HG03060 (cell line): ENCODE measurements around the gene HSD17B12.
"Not testable (repeated sequence)": the region's sequence is repeated elsewhere in the genome, so short reads cannot be mapped to it uniquely, and the experiment has no call there.

Source experiments
- ATAC-seq: cut with Tn5 transposase; IDR thresholded peaks from one replicate; pipeline ENCODE4 v1.9.1; 2021; ENCODE audit warnings: low read depth, moderate number of reproducible peaks; ENCODE audit not compliant: unreplicated experiment

The HSD17B12 gene

DNA sequence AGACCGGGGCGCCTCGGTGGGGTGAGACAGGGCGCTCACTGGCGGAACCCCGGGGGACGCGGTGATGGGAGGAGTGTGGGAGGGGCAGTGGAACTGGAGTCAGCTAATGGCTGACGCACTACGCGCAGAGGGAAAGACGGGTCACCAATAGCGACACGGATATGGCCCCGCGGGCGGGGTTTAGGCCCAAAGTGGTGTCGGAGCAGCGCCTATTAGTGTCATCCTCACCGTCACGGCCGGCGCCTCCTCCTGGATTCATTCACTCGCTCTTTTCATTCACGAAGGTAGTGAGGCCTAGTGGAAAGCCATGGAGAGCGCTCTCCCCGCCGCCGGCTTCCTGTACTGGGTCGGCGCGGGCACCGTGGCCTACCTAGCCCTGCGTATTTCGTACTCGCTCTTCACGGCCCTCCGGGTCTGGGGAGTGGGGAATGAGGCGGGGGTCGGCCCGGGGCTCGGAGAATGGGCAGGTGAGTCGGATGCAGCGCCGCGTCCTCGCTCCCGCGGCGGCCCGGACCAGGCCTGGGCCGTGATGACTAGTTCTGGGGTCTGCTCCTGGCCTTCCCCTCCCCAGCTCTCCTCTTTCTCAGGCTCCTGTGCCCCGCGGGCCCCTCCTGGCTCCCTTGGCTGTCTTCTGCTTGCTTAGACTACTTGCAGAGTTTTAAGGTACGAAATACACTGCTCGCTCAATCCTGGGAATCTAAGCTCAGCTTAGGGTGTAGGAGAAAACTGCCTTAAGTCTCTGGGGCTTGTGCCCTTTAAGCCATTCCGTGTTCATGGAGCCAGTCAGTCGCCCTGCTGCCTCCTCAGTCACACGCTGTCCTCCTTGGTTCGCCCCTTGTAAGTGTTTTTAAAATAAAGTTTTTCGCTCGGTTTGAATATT is at the start of gene HSD17B12:
Gene HSD17B12, plus strand, starts transcription at position 218 of the 880 bp plus-strand sequence. Its CDS starts 90 bp downstream, at position 308.
- ATAC-seq, result peak; percentile 93

DNA sequence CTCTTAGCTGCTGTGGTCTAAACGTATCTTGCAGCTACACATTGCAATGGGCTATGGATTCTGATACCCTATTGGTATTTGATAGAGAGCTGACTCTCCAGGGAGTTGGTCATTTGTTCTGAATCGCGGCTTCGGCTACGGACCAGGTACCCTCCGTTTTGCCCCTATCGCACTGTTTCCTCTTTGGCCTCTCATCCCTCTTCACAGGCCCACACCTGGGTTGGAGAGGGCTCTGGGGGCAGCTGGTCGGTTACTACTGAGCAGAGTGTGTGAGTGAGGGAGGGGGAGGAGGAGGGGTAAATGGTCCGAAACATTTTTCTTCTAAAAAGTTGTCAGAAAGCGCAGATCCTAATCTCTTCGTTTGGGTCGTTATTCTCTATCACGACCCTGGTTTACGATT is 48.8 kb upstream of the HSD17B12 start:
- no peak for ATAC-seq

DNA sequence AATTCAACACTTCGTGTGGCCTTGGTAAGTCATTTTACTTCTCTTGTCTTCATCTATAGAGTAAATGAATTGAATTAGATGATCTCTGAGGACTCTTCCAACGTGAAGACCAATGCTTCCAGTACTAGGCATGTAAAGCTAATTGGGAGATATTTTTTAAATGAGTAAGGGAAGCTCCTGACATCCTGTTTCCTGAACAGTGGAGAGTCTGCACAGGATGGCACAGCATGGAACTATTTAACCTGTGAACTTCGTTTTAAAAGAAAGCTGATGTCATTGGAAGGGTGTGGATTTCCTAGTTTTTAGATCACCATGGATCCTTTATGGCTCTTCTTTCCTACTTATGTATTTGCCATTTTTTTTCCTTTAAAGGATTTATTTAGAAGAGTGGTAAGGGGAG is 48.4 kb upstream of the HSD17B12 start:
- no peak for ATAC-seq

DNA sequence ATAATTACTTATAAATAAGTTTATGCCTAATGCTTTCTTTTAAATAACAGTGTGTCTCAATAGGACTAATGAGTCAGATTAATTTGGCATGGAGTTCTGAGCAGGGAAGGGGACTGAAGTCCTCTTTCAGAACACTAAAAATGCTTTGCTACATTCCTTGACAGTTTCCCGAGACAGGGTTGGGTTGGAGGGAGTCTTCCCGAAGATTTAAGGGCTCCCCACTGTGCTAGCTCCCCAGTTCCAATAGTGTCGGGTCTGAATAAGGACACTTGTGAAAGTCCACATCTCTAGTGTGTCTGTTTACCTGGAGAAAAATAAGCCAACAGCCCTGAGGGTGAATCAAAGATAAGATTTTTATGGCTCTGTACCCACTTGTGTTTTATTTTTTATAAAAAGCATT is 41.8 kb upstream of the HSD17B12 start:
- no peak for ATAC-seq

DNA sequence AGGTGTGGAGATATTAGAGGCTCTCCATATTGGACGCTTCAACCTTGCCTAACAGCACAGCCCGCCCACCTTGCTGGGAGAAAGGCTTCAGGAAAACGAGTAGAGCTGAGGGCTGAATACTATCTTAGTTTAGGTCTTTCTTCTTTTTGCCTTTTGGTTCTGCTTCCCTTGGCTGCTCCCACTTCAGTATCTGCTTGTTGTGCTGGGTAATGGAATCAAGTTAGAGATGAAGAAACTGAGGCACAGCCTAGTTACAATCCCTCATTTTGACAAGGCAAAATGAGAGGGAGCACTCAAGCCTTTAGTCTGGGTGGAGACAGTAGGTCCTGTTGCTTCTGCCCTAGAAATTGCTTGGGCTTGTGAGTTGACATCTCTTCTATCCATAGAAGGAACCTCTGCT is 41.3 kb upstream of the HSD17B12 start:
- no peak for ATAC-seq

DNA sequence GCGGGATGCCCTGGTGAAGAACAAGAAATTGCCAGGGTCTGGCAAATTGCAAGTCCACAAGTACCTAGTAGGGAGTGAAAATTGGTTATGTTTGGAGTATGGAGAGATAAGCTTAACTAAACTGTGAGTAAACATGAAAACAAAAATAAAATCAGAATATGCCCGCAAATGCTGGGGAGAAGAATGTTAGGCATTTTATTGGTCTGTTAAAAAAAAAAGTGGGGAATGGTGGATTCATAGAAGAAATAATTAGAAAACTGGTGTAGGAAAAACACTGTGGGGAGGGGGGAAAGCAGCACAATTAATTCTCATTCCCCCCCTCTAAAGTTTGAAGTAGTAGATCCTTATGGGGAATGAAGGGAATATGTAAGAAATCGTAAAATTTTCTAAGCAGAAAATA is 40.6 kb upstream of the HSD17B12 start:
- no peak for ATAC-seq

DNA sequence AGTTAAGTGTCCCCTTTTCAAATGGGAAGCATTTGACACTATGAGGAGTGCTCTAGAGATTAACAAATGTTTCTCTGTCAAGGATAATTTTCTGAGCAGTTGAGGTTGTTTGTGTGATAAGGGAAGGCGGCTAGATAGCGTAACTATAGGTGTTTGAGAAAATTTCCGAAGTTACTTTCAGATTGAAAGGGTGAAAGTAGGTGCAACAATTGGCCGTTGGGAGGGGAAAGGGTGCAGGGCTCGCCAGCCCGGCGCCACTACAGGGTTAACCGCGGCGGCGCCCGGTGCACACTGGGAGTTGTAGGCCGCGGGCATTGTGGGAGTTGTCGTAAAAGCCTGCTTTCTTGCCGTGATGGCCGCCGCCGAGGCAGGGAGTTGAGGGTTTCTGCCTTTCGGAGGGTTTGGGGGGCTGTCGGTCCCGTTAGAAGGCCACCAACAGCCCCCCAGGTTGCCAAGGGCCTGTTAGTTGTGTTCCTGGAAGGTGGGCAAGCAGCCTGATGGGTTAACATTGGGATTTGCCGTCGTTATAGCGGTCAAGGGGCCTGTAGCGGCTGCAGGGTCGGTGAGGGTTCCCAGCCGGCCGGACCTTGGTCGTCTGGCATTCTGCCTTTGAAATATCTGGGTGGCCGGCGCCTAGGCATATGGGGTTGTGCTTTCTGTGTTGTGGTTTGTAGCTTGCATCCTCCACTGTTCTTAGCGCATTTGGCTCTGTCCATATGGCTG is 36.5 kb upstream of the HSD17B12 start:
- peak; percentile 96 for ATAC-seq

DNA sequence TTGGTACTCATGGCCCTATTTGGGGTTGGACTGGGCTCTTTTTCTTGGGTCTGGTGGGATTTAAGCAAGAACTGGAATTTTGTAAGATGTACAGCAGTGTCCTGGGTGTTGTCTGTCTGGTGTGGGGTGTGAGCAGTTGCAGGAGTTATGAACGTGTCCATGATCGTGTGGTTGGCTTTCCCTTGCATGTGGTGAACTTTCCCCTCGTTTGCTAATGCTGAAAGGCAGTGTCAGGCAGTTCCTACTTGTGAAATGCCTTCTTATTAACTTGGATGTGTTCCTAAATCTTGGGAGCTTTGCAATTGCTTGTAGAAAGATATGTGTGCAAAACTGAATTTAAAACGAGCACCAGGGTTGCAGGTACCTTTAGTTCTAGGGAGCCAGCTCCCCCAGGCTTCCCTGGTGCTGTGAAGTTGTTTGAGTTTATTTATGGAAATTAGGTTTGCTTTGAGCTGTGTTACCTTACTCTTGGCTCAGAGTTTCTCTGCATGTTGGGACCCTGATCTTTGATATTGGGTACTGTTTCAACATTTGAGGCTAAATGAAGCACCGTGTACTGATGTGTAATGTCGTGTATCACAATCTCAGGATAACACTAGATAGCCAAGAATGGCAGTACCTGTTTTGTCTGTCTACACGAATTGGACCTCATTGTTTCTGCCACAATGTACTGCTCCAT is 35.8 kb upstream of the HSD17B12 start:
- no peak for ATAC-seq

DNA sequence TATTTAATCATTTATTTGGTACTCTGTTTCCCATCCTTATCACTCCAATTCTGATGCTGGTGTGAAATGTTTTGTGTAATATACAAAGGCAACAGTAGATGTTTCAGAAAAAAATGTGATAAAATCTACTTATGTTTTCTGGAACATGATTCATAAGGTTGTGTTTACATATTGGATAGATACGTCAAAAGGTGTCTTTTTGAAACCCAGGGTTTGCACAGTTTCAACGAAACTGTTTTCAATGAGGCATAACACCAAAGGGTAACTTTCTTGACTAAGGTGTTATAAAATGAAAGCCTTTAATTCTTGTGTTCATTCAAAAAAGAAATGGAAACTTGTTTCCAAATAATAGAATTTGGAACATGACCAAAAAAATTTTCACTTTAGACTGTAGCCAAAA is 33.8 kb upstream of the HSD17B12 start:
- ATAC-seq, result no peak

DNA sequence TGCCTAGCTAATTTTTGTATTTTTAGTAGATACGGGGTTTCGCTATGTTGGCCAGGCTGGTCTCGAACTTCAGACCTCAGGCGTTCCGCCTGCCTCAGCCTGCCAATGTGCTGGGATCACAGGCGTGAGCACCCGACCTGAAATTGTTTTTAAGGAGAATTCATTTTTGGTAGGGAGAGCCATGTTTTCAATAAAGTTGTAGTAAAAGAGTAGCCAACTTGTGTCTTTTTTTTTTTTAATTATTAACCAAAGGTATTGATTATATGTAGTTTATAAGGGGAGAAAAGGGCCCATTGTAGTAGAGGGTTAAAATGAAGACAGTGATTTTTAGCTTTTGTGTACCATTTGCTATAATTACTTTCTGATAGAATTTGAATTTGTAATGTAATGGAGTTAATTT is 31.6 kb upstream of the HSD17B12 start:
- no peak for ATAC-seq

DNA sequence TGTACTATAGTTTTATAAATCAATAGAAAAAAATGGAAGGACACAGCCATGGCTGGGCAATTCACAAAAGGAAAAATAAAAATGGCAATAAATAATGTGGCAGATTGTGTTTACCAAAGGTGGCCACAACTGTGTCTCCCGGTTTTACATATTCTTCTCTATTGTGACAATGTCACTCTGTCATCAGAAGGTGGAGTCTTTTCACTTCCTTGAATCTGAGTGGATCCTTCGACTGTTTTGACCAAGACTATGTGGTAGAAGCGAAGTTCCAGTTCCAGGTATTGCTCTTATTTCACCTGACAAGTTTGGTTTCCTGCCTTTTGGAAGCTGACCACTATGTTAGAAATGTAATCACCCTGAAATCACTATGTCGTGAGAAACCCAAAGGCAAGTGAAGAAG is 31.0 kb upstream of the HSD17B12 start:
- no peak for ATAC-seq

DNA sequence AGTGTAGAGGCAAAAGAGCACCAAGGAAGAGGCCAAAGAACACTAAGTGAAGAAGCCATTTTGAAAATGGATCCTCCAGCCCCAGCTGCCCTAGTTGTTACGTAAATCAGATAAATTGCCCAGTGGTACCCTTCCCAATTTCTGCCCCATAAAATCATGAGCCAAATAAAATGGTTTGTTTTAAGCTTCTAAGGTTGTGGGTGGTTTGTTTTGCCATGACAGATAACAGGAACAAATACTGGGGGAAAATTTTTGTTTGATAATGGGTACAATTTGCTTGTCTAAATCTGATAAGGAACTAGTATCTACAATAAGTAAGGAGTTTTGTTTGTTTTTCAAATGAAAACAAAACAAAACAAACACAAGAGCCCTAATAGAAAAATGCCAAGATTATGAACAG is 30.6 kb upstream of the HSD17B12 start:
- no peak for ATAC-seq

DNA sequence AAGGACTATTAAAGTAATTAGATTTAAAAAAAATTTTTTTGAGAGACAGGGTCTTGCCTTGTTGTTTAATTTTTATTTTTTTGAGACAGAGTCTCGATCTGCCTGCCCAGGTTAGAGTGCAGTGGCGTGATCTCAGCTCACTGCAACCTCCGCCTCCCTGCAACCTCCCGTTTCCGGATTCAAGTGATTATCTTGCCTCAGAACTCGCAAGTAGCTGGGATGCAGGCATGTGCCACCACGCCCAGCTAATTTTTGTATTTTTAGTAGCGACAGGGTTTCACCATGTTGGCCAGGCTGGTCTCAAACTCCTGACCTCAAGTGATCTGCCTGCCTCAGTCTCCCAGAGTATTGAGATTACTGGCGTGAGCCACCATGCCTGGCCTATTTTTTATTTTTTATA is 17.5 kb upstream of the HSD17B12 start:
- not testable (repeated sequence) for ATAC-seq

DNA sequence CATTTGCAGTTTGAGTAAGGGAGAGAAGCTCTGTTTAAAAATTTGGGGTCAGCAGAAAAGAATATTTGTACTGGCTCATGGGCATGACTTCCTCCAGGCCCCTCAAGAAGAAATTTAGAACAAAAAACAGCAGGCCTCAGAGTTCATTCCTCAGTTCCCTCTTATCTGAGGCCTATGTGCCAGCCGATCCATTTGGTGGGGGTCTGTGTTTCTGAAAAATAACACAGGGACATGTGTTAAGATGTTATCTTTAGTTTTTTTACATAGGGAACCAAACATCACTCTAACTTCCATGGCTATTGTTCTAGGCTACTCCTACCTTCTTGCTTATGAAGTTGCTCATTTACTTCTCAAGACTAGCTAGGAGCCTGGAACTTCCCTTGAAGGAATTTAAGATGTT is 16.2 kb upstream of the HSD17B12 start:
- ATAC-seq, result no peak

DNA sequence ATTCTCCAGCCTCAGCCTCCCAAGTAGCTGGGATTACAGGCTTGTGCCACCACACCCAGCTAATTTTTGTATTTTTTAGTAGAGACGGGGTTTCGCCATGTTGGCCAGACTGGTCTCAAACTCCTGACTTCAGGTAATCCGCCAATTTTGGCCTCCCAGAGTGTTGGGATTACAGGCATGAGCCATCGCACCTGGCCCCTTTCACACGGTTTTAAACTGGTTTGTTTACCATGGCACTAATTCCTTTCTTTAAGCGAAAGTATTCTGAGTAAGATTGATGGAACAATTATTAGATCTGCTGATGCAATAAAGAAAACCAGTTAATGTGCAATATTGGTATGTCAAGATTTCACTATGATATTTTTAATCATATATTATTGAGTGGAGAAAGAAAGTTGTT is 9.3 kb upstream of the HSD17B12 start:
- ATAC-seq, result not testable (repeated sequence)

DNA sequence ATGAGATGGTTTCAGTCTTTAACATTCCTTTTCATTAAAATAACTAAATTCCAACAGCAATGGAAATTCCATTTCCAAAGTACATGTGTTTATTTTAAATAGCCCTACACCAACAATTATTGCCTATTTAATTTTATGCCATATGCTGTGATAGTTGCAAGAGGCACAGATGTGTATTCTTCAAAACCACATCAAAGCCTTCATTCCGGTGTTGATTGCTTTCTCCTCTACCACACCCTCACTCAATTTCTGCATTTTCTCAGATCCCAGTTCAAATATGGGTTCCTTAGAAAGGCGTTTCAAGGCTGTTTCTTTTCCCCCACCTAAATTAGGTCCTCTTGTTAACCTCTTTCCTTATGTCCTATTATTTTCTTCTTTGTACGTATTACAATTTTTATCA is 6.0 kb upstream of the HSD17B12 start:
- ATAC-seq, result no peak

DNA sequence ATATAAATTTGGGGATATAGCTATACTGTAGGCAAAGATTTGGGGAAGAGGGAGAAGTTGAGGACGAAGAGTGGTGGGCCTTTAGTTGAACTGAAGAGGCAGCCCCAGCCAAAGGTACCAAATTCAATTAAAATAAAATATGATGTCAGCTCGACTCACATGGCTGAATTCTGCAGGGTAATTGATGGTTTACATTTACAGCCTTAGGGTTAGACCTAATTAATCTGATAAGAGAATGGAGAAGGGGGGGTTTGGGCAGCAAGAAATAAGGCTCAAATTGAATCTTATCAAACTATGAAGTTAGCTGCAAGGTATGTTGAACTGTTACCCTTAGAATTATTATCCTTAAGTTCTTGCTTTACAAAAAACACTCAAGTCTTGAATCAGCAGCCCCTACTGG is 3.6 kb upstream of the HSD17B12 start:
- no peak for ATAC-seq

DNA sequence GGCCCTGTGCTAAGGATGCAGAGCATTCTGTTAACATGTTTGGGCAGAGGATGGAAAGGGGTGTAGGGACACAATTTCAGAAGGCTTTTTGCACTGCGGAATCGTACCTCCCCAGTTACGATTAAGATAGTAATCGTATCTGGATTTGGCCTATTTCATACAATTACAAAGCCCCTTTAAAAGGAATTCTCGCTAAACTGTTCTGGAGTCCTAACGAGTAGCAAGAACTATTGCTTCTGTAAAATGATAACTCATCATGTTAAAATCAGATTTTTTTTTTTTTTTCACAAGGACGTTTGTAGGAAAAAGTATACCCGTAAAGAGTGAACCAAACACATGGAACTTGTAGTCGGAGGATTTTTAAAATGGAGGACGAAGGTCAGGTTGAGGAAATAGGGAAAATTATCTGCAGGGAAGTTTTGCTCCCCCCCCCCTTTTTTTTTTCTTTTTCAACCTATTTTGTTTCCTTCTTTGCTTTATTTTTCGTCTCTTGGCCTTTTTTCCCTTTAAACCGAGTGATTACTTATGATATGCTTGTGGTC is 934 bp downstream of the HSD17B12 start:
- ATAC-seq, result no peak

DNA sequence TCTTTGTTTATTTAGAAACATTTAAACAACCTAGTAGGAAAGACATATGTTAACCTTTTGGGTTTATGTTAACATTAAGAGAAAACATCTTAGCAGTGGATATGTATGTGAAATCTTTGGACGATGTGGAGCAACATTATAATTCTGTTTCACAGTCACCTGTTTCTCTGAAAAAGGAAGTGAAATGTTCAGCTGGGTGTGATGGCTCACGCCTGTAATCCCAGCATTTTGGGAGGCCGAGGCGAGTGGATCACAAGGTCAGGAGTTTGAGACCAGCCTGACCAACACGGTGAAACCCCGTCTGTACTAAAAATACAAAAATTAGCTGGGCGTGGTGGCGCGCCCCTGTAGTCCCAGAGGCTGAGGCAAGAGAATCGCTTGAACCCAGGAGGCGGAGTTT is 1.5 kb downstream of the HSD17B12 start:
- not testable (repeated sequence) for ATAC-seq

DNA sequence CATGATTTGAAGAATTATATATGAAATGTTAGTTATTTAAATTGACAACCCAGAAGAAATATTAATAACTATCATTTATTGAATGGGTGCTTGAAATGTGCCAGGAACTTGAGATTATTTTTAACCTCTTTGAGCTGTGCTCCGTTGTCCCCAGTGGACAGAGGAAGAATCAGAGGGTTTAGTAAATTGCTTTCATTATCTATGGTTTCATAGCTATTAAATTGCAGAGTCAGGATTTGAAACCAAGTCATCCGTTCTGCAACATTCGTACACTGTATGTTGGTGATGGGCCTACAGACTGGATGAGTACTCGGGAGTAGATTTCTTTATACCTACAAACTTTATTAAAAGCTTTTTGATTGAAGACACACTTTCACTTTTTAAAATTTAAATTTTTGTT is 4.9 kb downstream of the HSD17B12 start:
- ATAC-seq, result no peak

DNA sequence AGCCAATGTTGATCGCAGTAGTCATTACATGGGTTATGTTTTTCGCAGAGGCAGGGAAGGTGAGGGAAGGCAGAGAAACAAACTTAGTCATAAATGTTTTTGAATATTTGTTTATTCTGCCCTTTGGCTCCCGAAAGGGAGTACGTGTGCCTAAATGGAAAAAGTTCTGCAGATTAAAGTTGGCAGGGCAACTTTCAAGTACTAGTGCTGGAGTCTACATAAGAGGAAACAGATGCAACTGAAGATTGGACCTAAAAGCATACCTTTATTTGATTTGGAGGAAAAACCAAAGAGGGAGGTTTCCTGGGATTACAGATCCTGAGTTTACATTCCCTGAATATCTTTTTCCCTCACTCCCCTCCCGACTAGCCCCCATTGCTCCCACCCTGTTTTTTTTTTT is 5.7 kb downstream of the HSD17B12 start:
- ATAC-seq, result no peak
